Neuronal stem cell (in vitro differentiated cells): ENCODE measurements around the gene SLC22A13. TPM values are rescaled to one million over a fixed set of nuclear protein-coding genes. Genes with fewer than 3 reads are reported as not detected.

Experiments used
- small RNA-seq: library from polyadenylated mRNA; stranded (forward); fragments of <200 nt; extraction: miRNeasy Mini kit (QIAGEN cat#:217004); gene quantifications from one replicate; pipeline ENCODE3, GENCODE V24; 2013; ENCODE audit not compliant: insufficient read depth

Gene SLC22A13

Small RNAs within 50 kb of the gene (small RNA-seq; reads per million reads assigned to genes)
- not detected for gene RNU6-235P
